ENCODE results near the gene BTNL9.
"Not testable (repeated sequence)": the region's sequence is repeated elsewhere in the genome, so short reads cannot be mapped to it uniquely, and the experiment has no call there.

BTNL9 gene

GRCh38 chr5:181062631-181063030 is 22.6 kb downstream of the BTNL9 start:
- DNase-seq, result no peak

GRCh38 chr5:181063514-181063913 is 23.4 kb downstream of the BTNL9 start:
- DNase-seq, result no peak

- DNase-seq, result no peak
These were observed 24.9 kb downstream of the BTNL9 start for GRCh38 chr5:181064987-181065386.

GRCh38 chr5:181069767-181070491 is 29.9 kb downstream of the BTNL9 start:
- DNase-seq, result no peak

- no peak for DNase-seq
These were observed 30.5 kb downstream of the BTNL9 start for GRCh38 chr5:181070523-181070922.

GRCh38 chr5:181071257-181071656 is 31.2 kb downstream of the BTNL9 start:
- no peak for DNase-seq

GRCh38 chr5:181076920-181077319 is 36.9 kb downstream of the BTNL9 start:
- DNase-seq, result no peak

GRCh38 chr5:181081989-181082388 is 41.9 kb downstream of the BTNL9 start:
- no peak for DNase-seq

GRCh38 chr5:181084621-181085195 is 44.6 kb downstream of the BTNL9 start:
- no peak for DNase-seq

- no peak for DNase-seq
These were observed 46.2 kb downstream of the BTNL9 start for GRCh38 chr5:181086026-181086883.

GRCh38 chr5:181086884-181087205 is 46.8 kb downstream of the BTNL9 start:
- DNase-seq, result no peak

GRCh38 chr5:181087309-181087708 is 47.2 kb downstream of the BTNL9 start:
- no peak for DNase-seq

GRCh38 chr5:181088289-181088688 is 48.2 kb downstream of the BTNL9 start:
- DNase-seq, result no peak

GRCh38 chr5:181092428-181092827 is 52.4 kb downstream of the BTNL9 start:
- DNase-seq, result no peak

- not testable (repeated sequence) for DNase-seq
These were observed 55.1 kb downstream of the BTNL9 start for GRCh38 chr5:181095162-181095561.

- DNase-seq, result not testable (repeated sequence)
These were observed 56.8 kb downstream of the BTNL9 start for GRCh38 chr5:181096721-181097382.

- DNase-seq, result not testable (repeated sequence)
These were observed 57.3 kb downstream of the BTNL9 start for GRCh38 chr5:181097383-181097753.

- not testable (repeated sequence) for DNase-seq
These were observed 57.9 kb downstream of the BTNL9 start for GRCh38 chr5:181097759-181098491.

GRCh38 chr5:181098762-181099601 is 58.9 kb downstream of the BTNL9 start:
- no peak for DNase-seq

GRCh38 chr5:181099602-181100086 is 59.6 kb downstream of the BTNL9 start:
- no peak for DNase-seq

GRCh38 chr5:181100121-181100875 is 60.2 kb downstream of the BTNL9 start:
- DNase-seq, result no peak

All from CD4-positive, alpha-beta T cell treated with Interferon alpha-2 for 1 hour (primary cell).